Measurements from ENCODE around the gene BMPR1A. TPM values are rescaled to one million over a fixed set of nuclear protein-coding genes. Genes with fewer than 3 reads are reported as not detected.
"Not testable (repeated sequence)": the region's sequence is repeated elsewhere in the genome, so short reads cannot be mapped to it uniquely, and the experiment has no call there.

The BMPR1A gene
- total RNA-seq, 1 donor from 2014 or later = 45.8 TPM

GRCh38 chr10:86837663-86838062, 81.2 kb downstream of the BMPR1A start:
- DNase-seq (ENCODE audit: low read depth) = no peak

GRCh38 chr10:86840498-86840897, 84.1 kb downstream of the BMPR1A start:
- no peak for DNase-seq (ENCODE audit: low read depth)

- DNase-seq (ENCODE audit: low read depth) = no peak
Observed at GRCh38 chr10:86846088-86846487, 89.7 kb downstream of the BMPR1A start.

GRCh38 chr10:86848747-86849146, 92.3 kb downstream of the BMPR1A start:
- no peak for DNase-seq (ENCODE audit: low read depth)

- DNase-seq (ENCODE audit: low read depth) = no peak
Observed at GRCh38 chr10:86849181-86849894, 92.9 kb downstream of the BMPR1A start.

- no peak for DNase-seq (ENCODE audit: low read depth)
Observed at GRCh38 chr10:86850481-86850880, 94.1 kb downstream of the BMPR1A start.

GRCh38 chr10:86851328-86852207, 95.1 kb downstream of the BMPR1A start:
- peak; percentile 55 for DNase-seq (ENCODE audit: low read depth)

- not testable (repeated sequence) for DNase-seq (ENCODE audit: low read depth)
Observed at GRCh38 chr10:86853582-86853981, 97.2 kb downstream of the BMPR1A start.

- DNase-seq (ENCODE audit: low read depth) = peak; percentile 20
Observed at GRCh38 chr10:86855513-86855912, 99.1 kb downstream of the BMPR1A start.

- no peak for DNase-seq (ENCODE audit: low read depth)
Observed at GRCh38 chr10:86856156-86856555, 99.7 kb downstream of the BMPR1A start.

GRCh38 chr10:86857128-86857721, 100.8 kb downstream of the BMPR1A start:
- no peak for DNase-seq (ENCODE audit: low read depth)

GRCh38 chr10:86858011-86858410, 101.6 kb downstream of the BMPR1A start:
- DNase-seq (ENCODE audit: low read depth) = no peak

- no peak for DNase-seq (ENCODE audit: low read depth)
Observed at GRCh38 chr10:86861351-86861750, 104.9 kb downstream of the BMPR1A start.

GRCh38 chr10:86862373-86862772, 106.0 kb downstream of the BMPR1A start:
- no peak for DNase-seq (ENCODE audit: low read depth)

GRCh38 chr10:86862786-86863483, 106.5 kb downstream of the BMPR1A start:
- no peak for DNase-seq (ENCODE audit: low read depth)

- no peak for DNase-seq (ENCODE audit: low read depth)
Observed at GRCh38 chr10:86863484-86863842, 107.0 kb downstream of the BMPR1A start.

- DNase-seq (ENCODE audit: low read depth) = not testable (repeated sequence)
Observed at GRCh38 chr10:86865011-86865811, 108.8 kb downstream of the BMPR1A start.

- no peak for DNase-seq (ENCODE audit: low read depth)
Observed at GRCh38 chr10:86867149-86867548, 110.7 kb downstream of the BMPR1A start.

GRCh38 chr10:86868353-86868752, 111.9 kb downstream of the BMPR1A start:
- no peak for DNase-seq (ENCODE audit: low read depth)

- no peak for DNase-seq (ENCODE audit: low read depth)
Observed at GRCh38 chr10:86870679-86871078, 114.3 kb downstream of the BMPR1A start.

All from myocyte (in vitro differentiated cells).